Thyroid gland (tissue), 4 donors: ENCODE measurements around the gene TRMT1. TPM values are rescaled to one million over a fixed set of nuclear protein-coding genes. Genes with fewer than 3 reads are reported as not detected.

ENCODE experiments used
- DNase-seq, 2 donors: peaks; one replicate each; pipeline ENCODE4 v3.0.0-alpha.2; 2019
- H3K27ac ChIP-seq, 3 donors: fragments of 200-600 bp; sonication (generic); 1 replicate in 2 of 3; 2 replicates in 1 of 3; pipeline ENCODE4 v1.5.1; 2016 to 2019; ENCODE audit warnings: mild to moderate bottlenecking in 1 of 3, moderate library complexity in 1 of 3
- H3K27me3 ChIP-seq: fragments of 200-600 bp; sonication (generic); one replicate; pipeline ENCODE4 v1.5.1; 2019
- H3K36me3 ChIP-seq, 2 donors: fragments of 200-600 bp; sonication (generic); one replicate each; pipeline ENCODE4 v1.5.1; 2016 to 2019
- H3K4me1 ChIP-seq, 2 donors: fragments of 200-600 bp; sonication (generic); one replicate each; pipeline ENCODE4 v1.5.1; 2017 to 2019
- H3K4me3 ChIP-seq, 3 donors: fragments of 200-600 bp; sonication (generic); replicated peaks in 1 of 3; 1 replicate in 2 of 3; 2 replicates in 1 of 3; pipeline ENCODE4 v1.5.1; 2016; ENCODE audit warnings: mild to moderate bottlenecking in 1 of 3
- H3K9me3 ChIP-seq: fragments of 200-600 bp; sonication (generic); one replicate; pipeline ENCODE4 v1.5.1; 2017
- CTCF ChIP-seq, 6 experiments: fragments of 200-600 bp in 3 of 6; fragments of 450-650 bp in 3 of 6; sonication (generic) in 3 of 6; IDR thresholded peaks; one replicate each; pipeline ENCODE4 v1.5.1; 2016 to 2019; ENCODE audit warnings: antibody characterized with exemption in 6 of 6, mild to moderate bottlenecking in 2 of 6, inconsistent platforms in 1 of 6, moderate library complexity in 1 of 6
- POLR2A ChIP-seq, 2 donors: fragments of 450-650 bp; IDR thresholded peaks; one replicate each; pipeline ENCODE4 v1.6.1; 2017; ENCODE audit warnings: antibody characterized with exemption in 2 of 2, mild to moderate bottlenecking in 2 of 2, moderate library complexity in 1 of 2
- WGBS, 2 donors: methylation state at CpG; one replicate each; pipeline ENCODE4 v1.1.5; 2017; 5-methylcytosine and 5-hydroxymethylcytosine counted together
- intact Hi-C: fragments of 100-400 bp; cut with DNase I; formaldehyde crosslinking; loops from one replicate; pipeline ENCODE4 v1.15.1; 2023
- total RNA-seq, 4 donors: library from RNA; depleted of rRNA; stranded (reverse); fragments of >200 nt; gene quantifications; one replicate each; pipeline ENCODE4 v1.2.3, GENCODE V29; 2016

Gene TRMT1
- total RNA-seq, 4 donors from 2014 or later: 23.9 to 31.3 (median 29.1) TPM

GRCh38 chr19:13139633-13140311 lies 23.2 kb upstream of the TRMT1 start:
- Histone ChIP-seq H3K27me3 (no peaks in the 10 kb centered on the region), H3K9me3 (no peaks in the 10 kb centered on the region), H3K36me3 (peaks cover 35 to 41% of the 10 kb centered on the region in 2 donors), H3K4me1 (peaks cover 0 to 5% of the 10 kb centered on the region in 2 donors), H3K4me3 (no peak overlapping the region), H3K27ac (no peak overlapping the region)
- TF ChIP-seq POLR2A (IDR thresholded peaks at IDR 0.05) (no peak), CTCF (IDR thresholded peaks at IDR 0.05) (no peak)
- DNase-seq: no peak
- intact Hi-C loops: no loop called here
- WGBS, 2 donors: 82 to 88% methylated on average over 5 to 9 of the region's 11 CpGs

- intact Hi-C loops: no loop called here
- 88 to 91% methylated on average over 10 of the region's 10 CpGs for WGBS, 2 donors
- peaks cover 27 to 33% of the 10 kb centered on the region in 2 donors for H3K36me3 ChIP-seq
These were observed 22.3 kb upstream of the TRMT1 start for GRCh38 chr19:13138916-13139198.

GRCh38 chr19:13138171-13138915 lies 21.8 kb upstream of the TRMT1 start:
- 94 to 95% methylated on average over 31 to 40 of the region's 40 CpGs for WGBS, 2 donors
- Histone ChIP-seq H3K4me3 (no peak overlapping the region), H3K36me3 (peaks cover 27 to 33% of the 10 kb centered on the region in 2 donors), H3K27ac (no peak overlapping the region), H3K27me3 (no peaks in the 10 kb centered on the region), H3K4me1 (peaks cover 8 to 16% of the 10 kb centered on the region in 2 donors), H3K9me3 (no peaks in the 10 kb centered on the region)
- TF ChIP-seq CTCF (IDR thresholded peaks at IDR 0.05) (no peak), POLR2A (IDR thresholded peaks at IDR 0.05) (no peak)
- intact Hi-C loops: no loop called here
- DNase-seq: no peak

More at GRCh38 chr19:13138916-13139198, 22.3 kb upstream of the TRMT1 start:
- Histone ChIP-seq H3K9me3 (no peaks in the 10 kb centered on the region), H3K27ac (no peak overlapping the region), H3K4me1 (peaks cover 6 to 12% of the 10 kb centered on the region in 2 donors), H3K27me3 (no peaks in the 10 kb centered on the region), H3K4me3 (no peak overlapping the region)
- no peak for DNase-seq
- TF ChIP-seq POLR2A (IDR thresholded peaks at IDR 0.05) (no peak), CTCF (IDR thresholded peaks at IDR 0.05) (no peak)

GRCh38 chr19:13137290-13137794 lies 20.8 kb upstream of the TRMT1 start:
- WGBS, 2 donors: 89 to 94% methylated on average over 19 to 20 of the region's 28 CpGs
- Histone ChIP-seq H3K27ac (no peak overlapping the region), H3K36me3 (peaks cover 27 to 33% of the 10 kb centered on the region in 2 donors)

More at GRCh38 chr19:13137290-13137794, 20.8 kb upstream of the TRMT1 start:
- intact Hi-C loops: no loop called here
- DNase-seq: no peak
- Histone ChIP-seq H3K4me3 (no peak overlapping the region), H3K9me3 (no peaks in the 10 kb centered on the region), H3K27me3 (no peaks in the 10 kb centered on the region), H3K4me1 (peaks cover 8 to 22% of the 10 kb centered on the region in 2 donors)
- TF ChIP-seq POLR2A (IDR thresholded peaks at IDR 0.05): no peak
- no peak for TF ChIP-seq CTCF (IDR thresholded peaks at IDR 0.05)
